ENCODE results near the gene CIRBP. TPM values are rescaled to one million over a fixed set of nuclear protein-coding genes. Genes with fewer than 3 reads are reported as not detected.

Gene CIRBP
- total RNA-seq, 4 donors from 2014 or later, result 274 to 578 (median 418) TPM

DNA sequence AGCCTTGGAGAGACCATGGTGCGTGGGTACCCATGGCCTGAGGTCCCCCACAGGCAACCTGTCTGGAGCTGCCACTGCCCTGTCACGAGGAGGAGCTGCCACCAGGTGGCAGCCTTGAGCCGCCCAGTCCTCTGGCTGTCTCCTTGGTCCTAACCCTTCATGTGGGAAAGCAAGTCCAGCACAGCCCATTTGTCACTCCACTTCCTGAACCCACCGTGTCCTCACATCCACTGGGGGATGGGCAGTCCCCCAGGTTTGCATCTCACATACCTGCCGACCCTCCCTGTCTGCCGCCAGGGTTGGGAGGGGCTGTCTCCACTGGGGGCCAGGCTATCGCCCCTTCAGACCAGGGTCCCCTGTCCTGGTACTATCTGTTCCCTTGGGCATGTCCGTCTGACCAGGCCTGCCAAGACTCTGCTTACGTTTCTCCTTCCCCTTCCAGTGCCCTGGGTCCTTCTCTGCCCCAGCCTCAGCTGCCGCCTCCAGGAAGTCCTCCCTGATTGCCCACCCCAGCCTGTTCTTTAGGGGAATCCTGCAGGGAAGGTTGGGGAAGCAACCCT lies 10.7 kb downstream of the CIRBP start:
- H3K36me3 ChIP-seq, result peaks cover 0 to 20% of the 10 kb centered on the region in 2 donors
- H3K4me3 ChIP-seq, result no peak overlapping the region
- no peaks in the 10 kb centered on the region for H3K9me3 ChIP-seq
- ATAC-seq (peak; percentile 34 to 35), DNase-seq (peak in 1 of 2 donors; percentile 78)
- intact Hi-C loops (cut with DNase I; ENCODE audit: low total_unique reads), result loop anchor here (1.0 to 10.0 kb wide), 4 partner anchors 76 to 485 kb away; partner anchors contain the start of genes ADAMTSL5, GAMT and PTBP1
- in situ Hi-C loops (cut with MboI; ENCODE audit: low sequenced_read_pairs in 4 of 4), result no loop called here
- peaks cover 17 to 19% (median 19%) of the 10 kb centered on the region in 3 donors for H3K27me3 ChIP-seq
- H3K4me1 ChIP-seq, result peaks cover 14% of the 10 kb centered on the region in 2 donors
- H3K27ac ChIP-seq, result peak overlapping the region in 1 of 4 donors; percentile 39
- TF ChIP-seq CTCF (IDR thresholded peaks at IDR 0.05 in 4 of 5, conservative IDR thresholded peaks at IDR 0.05 in 1 of 5) (peak; percentile 76 to 96 (median 92)), POLR2A (IDR thresholded peaks at IDR 0.05) (no peak)

DNA sequence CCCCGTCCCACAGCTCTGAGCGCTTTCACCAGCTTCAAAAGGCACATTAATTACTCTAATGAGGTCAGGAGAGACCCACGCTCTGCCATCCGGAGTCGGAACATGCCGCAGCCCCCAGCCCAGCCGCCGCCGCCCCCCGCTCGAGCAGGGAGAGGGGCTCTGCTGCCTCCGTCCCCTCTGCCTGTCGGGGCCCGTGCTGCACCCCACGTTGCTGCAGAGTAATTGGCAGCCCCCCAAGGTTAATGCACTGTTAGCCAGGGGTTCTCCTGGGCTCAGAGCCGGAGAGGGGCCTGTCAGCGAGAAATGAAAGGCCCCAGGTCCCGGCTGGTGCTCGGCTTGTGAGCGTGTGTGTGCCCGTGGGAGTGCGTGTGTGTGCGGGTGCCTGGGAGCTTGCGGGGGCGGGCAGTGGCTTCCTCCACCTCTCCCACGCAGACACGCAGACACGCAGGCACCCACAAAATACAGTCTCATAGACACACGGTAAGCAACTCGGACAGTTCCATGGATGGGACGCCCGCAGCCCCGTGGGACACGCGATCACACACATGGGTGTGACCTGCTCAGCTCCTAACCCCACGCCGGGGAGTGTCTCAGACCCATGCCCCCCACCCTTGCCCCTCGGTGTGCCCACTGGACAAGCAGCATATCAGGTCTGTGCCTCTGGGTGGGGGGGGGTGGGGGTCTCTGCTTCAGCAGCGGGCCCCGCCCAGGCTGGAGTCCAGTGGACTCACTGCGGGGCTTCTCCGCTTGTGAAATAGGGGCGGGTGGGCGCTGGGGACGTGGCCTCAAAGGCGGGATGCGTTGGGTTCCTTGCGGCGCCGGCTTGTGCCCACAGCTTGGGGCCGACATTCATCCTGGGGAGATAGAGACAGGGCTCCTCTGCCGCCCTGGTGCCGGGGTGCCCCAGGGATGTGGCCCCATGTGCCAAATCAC lies 11.8 kb downstream of the CIRBP start:
- intact Hi-C loops (cut with DNase I; ENCODE audit: low total_unique reads), result no loop called here
- peaks cover 0 to 19% of the 10 kb centered on the region in 2 donors for H3K36me3 ChIP-seq
- TF ChIP-seq POLR2A (IDR thresholded peaks at IDR 0.05) (no peak), CTCF (IDR thresholded peaks at IDR 0.05 in 4 of 5, conservative IDR thresholded peaks at IDR 0.05 in 1 of 5) (no peak)
- DNase-seq, result no peak
- H3K27me3 ChIP-seq, result peaks cover 23 to 25% (median 25%) of the 10 kb centered on the region in 3 donors
- in situ Hi-C loops (cut with MboI; ENCODE audit: low sequenced_read_pairs in 4 of 4), result no loop called here
- no peak overlapping the region for H3K4me3 ChIP-seq
- H3K27ac ChIP-seq, result no peak overlapping the region
- peaks cover 10 to 12% of the 10 kb centered on the region in 2 donors for H3K4me1 ChIP-seq
- ATAC-seq, result no peak
- no peaks in the 10 kb centered on the region for H3K9me3 ChIP-seq

- in situ Hi-C loops (cut with MboI; ENCODE audit: low sequenced_read_pairs in 4 of 4), result no loop called here
- intact Hi-C loops (cut with DNase I; ENCODE audit: low total_unique reads), result no loop called here
Measured at GRCh38 chr19:1281569-1282287, 12.6 kb downstream of the CIRBP start.

More at GRCh38 chr19:1281569-1282287, 12.6 kb downstream of the CIRBP start:
- no peak for ATAC-seq
- peaks cover 2 to 5% of the 10 kb centered on the region in 2 donors for H3K4me1 ChIP-seq
- H3K27me3 ChIP-seq, result peaks cover 28 to 30% (median 29%) of the 10 kb centered on the region in 3 donors
- no peak for TF ChIP-seq POLR2A (IDR thresholded peaks at IDR 0.05)
- no peak for TF ChIP-seq CTCF (IDR thresholded peaks at IDR 0.05 in 4 of 5, conservative IDR thresholded peaks at IDR 0.05 in 1 of 5)
- DNase-seq, result no peak
- H3K36me3 ChIP-seq, result peaks cover 0 to 19% of the 10 kb centered on the region in 2 donors
- no peak overlapping the region for H3K27ac ChIP-seq
- H3K9me3 ChIP-seq, result no peaks in the 10 kb centered on the region
- H3K4me3 ChIP-seq, result no peak overlapping the region
